HG03139 (cell line): ENCODE data around the gene MYH13.

Experiments
- ATAC-seq: cut with Tn5 transposase; IDR thresholded peaks from one replicate; pipeline ENCODE4 v1.9.1; 2021; ENCODE audit not compliant: unreplicated experiment

The MYH13 gene

DNA sequence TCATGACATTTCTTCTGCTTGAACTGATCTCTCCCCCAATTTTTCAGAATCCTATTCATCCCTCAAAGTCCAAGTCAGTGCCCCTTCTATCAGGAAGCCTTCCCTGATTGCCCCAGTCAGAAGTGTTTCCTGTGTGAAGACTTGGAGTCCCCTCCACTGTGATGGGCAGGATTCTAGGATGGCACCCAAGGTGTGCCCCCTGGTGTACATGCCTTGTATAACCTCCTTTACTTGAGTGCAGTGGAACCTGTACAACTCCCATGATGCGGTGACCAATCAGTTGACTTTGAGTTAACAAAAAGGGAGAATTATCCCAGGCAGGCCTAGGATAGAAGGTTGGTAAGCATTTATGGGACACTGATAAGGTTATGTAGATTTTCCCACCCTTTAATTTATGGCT lies 23.4 kb downstream of the MYH13 start:
- no peak for ATAC-seq

DNA sequence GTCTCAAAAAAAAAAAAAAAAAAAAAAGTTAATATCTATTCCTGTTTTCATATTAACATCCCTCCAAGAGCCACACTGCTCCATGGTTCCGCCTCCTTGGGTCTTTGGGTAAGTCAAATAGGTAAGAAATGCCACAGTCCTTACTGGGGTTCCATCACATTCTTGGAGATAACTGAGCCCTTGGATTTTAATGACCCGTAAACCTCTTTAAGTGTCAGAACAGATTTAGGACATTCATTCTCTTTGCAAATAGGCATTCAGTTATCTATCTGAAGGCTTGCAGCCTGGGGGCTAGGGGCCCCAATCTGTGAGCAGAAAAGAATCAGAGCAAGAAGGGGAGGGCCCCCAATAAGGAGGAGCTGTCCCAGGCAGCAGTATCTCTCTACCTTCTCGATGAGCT lies 28.0 kb downstream of the MYH13 start:
- no peak for ATAC-seq

DNA sequence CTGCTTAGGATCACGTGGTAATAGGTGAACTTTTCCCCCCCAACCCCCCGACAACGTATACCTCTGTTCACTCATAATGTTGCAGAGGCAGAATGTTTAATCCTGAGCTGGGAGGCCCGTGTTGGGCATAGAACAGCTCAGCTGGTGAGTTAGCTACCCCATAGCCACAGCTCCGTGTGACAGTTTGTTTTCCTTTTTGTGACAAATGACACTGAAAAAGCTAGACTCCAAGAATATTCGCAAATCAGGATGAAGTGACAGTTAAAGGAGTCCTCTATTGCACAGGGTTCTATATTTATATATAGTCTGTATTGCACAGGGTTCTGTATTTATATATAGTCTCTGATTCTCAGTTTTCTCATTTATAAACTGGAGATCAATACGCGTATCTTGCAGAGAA lies 33.8 kb downstream of the MYH13 start:
- ATAC-seq, result no peak

DNA sequence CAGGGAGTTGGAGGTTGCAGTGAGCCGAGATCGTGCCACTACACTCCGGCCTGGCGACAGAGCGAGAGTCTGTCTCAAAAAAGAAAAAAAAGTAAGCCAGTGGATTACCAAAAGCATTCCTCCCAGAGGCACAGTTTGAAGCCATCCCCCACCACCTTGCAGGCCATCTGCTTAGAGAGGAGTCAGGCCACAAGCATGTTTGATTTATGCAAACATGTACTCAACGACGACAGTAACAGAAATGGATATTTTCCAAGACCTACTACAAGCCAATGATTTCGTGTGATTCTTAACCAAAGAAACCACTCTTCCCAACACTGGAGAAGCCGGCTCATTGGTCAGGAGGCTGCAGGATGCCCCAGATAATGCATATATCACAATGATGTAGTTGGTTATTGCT lies 34.8 kb downstream of the MYH13 start:
- no peak for ATAC-seq

DNA sequence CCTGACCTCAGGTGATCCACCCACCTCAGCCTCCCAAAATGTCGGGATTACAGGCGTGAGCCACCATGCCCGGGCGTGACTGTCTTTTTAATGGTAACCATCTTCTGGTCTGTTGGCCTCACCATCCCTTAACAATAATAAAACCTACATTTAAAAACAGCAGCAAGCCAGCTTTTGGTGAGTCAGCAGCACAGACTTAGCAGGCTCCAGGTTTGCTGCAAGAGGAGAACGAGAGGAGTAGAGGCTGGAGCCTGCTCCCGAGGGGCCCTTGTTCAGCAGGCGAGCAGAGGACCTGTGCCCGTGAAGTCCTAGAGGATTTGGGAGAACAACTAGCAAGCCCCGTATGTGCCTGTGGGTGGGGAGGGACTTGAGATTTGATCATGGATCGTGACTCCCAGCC lies 35.7 kb downstream of the MYH13 start:
- no peak for ATAC-seq

DNA sequence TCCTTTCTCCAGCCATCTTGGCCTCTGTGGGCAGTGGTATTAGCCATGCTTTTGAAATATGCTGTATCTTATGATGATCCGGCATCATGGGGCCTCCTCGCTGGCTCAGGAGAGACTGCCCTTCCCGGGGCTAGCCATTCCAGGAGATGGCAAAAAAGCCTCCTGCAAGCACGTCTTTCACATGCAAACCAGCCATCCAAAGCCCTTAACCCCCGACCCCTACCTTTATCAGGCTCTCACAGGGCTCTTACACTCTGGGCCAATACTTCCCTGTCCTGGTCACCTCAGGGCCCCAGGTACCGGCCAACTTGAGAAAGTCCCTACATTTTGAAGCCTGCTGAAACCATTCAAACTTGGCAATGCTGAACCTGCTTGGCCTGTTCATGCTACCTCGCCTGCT lies 36.4 kb downstream of the MYH13 start:
- no peak for ATAC-seq

DNA sequence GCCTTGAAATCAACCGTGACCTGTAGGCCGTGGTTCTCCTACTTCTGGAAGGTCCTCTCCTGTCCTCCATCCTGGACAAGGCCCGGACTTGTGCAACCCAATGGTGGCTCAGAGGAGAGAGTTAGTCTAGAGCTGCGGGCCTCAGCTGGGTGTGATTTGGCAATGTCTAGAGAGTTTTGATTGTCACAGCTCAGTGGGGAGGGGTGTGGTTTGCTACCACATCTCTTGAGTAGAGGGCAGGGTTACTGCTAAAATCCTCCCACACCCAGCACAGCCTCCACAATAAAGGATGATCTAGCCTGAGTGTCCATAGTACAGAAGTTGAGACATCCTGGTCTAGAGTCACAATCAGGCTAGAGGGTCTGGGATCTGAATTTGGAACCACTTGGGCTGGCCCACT lies 40.3 kb downstream of the MYH13 start:
- no peak for ATAC-seq

DNA sequence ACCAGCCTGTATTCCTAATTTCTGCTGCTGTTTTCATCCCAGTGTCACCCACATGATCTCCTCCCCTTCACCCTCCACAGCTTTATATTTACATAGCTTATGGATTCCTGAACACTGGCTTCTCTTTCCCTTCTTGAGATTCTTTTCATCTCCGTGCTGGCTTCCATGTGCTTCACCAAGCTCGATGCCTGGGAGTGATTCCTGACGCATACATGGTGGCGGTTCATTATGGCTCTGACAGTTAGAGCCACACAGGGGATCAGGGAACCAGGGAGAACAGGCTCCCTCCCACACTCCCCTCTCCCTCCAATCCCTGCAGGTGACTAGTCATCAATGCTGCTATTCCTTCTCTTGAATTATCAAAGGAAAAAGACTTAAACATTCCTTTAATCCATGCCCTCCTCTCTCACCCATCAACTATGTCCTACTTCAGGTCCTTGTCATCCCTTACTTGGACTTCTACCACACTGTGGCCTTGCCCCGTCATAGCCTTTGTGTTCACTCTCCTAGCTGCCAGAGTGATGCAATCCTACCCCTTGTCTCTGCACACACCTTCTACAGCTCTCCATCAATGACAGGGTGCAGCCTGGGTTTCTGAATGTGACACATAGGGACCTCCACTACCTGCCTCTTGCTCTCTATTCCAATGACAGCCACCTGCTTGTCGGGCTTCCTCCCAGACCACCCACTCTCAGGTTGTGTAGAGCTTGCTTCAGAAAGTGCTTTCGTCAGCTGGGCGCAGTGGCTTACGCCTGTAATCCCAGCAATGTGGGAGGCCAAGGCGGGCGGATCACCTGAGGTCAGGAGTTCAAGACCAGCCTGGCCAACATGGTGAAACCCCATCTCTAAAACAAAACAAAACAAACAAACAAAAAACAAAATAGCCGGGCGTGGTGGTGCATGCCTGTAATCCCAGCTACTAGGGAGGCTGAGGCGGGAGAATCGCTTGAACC lies 43.6 kb downstream of the MYH13 start:
- ATAC-seq, result no peak

DNA sequence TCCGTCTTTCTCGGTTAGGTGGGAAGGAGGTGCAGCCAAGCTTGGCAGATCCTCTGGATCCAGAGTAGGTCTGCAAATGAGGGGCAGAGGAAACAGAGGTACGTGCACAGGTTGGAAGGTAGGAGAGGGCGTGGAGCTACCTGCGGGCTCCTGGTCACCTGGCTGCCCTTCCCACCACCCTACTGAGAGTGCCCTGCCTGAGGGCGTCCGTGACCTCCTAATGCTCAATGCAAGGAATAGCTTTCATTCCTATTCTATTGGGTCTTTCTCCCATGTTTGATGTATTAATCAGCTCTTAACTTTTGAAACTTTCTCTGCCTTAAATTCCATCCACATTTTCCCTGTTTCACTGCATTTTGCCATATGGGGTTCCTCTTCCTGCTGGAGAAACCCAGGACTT lies 44.6 kb downstream of the MYH13 start:
- ATAC-seq, result no peak

DNA sequence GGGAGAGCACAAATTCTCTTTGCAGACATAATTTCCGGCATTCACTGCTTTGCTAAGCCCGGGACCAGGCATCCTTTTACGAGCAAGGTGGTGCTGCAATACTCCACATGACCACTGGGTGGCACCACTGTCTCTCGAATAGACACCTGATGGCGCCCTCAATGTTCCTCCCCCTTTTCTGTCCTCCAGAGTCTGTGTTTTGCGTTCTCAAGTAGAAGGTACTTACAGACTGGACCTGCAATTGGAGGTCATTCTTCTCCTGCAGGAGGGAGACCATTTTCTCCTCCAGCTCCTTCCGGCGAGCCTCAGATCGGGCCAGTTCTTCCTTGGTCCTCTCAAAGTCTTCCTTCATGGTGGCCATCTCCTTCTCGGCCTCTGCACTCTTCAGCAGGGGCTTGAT lies 45.2 kb downstream of the MYH13 start:
- ATAC-seq, result peak; percentile 55

DNA sequence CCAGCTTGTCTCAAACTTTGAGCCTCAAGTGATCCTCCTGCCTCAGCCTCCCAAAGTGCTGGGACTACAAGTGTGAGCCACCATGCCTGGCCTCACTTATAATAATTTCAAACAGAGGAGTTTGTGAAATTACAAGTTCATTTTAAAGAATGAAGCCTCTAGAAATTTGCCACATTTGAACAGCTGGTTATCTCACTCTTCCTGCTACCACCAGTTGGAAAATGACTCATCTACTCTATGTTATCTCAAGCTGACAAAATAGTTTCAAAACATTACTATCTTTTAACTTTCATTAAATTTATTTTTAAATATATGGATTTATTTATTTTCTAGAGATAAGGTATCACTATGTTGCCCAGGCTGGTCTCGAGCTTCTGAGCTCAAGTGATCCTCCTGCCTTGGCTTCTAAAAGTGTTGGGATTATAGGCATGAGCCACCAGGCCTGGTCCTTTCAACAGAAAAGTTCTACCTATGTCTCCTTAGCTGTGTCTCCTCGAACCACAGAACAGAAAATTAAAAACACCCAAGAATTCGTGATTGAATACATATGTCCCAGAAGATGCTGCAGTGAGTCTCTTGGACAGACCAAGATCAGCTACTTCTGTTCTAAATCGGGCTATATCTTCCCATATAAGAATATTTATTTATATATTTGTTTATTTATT lies 47.6 kb downstream of the MYH13 start:
- ATAC-seq, result no peak

DNA sequence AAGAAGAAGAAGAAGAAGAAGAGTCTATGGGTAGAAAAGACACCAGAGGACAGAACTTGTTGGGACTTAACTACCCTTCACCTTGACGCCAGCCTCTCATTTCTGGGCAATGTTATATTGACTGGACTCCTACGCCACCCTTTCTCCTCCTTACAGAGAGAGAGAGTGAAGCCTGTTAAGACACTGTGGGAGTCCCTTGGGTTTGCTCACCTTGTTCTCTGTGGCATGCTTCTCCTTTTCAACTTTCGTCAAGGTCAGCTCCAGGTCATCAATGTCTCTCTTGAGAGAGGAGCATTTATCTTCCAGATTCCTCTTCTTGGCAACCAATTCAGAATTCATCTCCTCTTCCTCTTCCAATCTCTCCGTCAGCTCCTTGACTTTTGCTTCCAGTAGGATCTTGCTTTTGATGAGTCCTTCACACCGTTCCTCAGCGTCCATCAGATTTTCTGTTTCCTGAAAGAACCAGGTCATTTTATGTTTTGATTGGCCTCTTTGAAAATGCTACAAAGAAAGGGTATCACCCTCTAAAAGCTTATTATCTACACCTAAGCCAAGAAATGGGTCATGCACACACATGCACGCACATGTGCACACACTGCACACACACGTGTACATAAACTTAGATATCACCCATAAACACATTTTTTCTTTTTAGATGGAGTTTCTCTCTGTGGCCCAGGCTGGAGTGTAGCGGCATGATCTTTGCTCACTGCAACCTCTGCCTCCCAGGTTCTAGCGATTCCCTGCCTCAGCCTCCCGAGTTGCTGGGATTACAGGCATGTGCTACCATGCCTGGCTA lies 48.8 kb downstream of the MYH13 start:
- ATAC-seq, result no peak

DNA sequence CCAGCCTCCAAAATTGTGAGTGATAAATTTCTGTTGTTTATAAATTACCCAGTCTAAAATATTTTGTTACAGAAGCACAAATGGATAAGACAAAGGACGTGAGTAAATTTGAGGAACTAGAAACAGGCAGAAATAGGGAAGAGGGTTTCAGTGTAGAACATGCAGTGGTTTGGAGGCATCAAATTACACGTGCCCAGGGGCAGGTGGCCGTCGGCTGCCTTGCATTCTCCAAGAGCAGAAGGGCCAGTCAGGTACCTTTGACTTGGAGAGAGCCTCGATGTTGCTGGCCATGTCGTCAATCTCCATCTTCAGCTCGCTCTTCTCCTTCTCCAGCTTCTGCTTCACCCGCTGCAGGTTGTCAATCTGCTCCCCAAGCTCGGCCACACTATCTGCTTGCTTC lies 54.3 kb downstream of the MYH13 start:
- no peak for ATAC-seq

DNA sequence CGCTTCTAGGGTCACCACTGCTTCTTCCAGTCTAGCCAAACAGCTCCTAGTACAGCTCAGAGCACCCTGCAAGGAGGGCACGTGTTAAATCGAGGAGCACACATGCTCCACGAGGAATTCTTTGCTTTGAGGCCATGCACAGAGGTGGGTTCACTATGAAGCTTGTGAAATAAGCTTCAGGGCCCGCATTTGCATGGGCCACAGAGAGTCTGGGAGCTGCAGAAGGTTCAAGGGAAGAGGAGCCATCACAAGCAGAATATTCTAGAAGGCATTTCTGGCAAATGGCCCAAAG lies 55.3 kb downstream of the MYH13 start:
- ATAC-seq, result no peak

DNA sequence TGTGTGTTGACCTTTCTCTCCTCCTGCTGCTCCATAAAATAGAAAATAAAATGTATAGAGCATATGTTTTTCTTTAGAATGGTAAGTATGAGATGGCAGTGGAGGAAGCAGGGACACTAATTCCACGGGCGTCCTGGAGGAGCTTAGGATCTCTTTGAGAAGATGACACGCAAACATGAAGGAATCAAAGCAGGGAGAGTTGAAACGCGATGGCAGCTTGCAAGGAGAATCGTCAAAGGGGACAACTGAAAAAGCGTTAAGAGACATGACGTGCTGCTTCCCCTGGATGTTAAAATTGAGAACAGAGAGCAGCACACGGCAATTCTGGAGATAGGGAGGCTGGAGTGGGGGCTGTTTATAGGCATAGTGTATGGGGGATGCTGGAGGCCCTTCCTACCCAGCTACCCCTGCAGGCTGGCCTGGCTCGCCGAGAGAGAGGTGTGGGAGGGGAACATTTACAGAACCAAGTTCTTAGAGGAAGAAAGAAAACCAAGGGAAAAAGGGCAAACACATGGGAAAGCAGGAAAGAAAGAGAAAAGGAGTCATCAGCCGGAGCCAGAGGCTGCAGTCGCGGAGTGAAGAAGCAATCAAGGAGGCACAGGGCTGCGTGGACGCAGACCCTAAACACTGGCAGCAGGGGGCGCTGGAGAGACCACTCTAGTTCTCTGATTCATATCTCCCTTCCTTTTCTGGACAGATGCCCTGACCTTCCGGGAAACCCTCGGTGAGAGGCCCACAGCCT lies 55.8 kb downstream of the MYH13 start:
- peak; percentile 72 for ATAC-seq

DNA sequence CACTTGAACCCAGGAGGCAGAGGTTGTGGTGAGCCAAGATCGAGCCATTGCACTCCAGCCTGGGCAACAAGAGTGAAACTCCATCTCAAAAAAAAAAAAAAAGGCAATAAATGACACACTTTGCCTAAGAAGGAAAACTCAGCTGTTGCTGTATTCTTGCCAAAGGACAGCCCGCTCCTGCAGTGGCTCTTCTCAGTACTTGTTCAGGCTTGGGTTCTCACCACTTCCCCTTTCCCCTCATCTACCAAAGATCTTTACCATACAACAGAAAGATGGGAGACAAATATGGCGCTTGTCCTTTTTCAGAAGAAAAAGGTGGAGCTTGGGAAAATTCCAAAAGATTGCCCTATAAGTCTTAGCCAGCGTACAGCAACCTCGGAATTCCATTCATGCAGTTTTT lies 58.5 kb downstream of the MYH13 start:
- ATAC-seq, result no peak

DNA sequence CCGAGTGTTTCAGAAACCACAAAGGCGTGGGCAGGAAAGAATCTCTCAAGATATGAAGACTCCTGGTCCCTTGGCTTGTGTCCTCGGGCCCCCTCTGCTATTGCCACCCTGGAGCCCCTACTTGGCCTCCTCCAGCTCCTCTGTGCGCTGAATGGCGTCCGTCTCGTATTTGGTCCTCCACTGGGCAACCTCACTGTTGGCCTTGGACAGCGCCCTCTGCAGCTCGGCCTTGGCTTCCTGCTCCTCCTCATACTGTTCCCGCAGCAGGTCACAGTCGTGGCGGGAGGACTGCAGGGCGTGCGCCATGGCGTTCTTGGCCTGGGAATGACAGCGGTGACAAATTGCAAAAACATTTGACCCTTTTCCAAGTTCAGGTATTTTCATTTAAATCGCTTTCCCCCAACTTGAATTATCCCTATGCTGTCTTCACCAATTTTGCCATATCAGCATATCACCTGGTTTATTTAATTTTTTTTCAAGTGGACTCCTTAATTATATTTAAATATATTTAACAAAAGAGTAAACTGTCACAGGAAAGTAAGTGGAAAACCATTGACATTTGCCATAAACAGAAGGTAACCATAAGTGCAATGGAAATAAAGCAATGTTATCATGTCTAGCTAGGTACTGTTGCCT lies 59.7 kb downstream of the MYH13 start:
- ATAC-seq, result no peak

DNA sequence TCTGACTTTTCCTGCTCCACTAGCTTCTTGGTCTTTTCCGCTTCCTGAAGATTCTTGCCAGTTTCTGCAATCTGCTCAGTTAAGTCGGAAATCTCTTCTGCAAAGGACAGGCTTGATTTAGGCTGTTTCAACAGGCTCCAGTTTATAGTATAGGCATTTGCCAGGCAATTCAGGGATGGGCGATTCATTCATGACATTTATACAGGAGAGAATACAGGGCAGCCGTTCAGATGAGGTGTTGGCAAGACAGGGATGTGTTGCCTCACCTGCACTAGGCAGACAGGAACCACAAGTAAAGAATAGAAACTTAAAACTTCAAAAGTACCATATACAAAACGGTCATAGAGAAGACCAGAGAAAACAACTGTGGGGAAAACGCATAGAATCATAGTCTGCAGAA lies 61.7 kb downstream of the MYH13 start:
- no peak for ATAC-seq

DNA sequence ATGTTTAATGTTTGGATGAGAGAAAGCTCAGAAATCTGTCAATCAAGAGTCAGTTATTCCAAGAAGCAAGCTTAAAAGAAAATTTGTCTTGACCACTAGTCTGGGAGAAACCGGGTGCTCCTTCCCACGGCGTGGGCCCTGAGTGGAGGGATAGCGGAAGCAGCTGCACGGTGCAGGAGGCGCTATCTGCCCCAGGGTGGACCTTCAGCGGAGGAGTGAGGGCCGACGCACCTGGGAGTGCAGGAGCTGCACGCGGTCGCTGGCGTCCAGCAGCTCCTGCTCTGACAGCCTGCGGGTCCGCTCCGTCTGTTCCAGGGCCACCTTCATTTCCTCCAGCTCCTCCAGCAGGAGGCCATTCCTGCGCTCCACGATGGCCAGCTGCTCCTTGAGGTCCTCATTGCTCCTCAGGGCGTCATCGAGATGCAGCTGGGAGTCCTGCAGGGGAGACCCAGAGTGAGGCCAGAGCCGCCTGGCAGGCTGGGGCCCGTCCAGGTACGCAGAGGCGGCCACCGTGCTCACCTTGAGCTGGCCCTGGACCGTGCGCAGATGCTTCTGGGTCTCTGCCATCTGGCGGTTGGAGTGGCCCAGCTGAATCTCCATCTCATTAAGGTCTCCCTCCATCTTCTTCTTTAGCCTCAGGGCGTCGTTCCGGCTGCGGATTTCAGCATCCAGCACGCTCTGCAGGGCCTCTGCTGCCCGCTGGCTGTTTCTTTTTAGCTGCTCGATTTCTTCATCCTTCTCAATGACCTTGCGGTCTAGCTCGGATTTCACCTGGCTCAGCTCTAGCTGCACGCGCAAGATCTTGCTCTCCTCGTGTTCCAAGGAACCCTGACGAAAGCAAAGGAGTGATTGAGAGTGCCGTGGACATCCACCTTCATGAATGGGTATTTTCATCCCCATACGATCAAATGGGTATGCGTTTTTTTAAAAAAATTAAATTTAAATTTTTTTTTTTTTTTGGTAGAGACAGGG lies 63.5 kb downstream of the MYH13 start:
- ATAC-seq, result no peak

DNA sequence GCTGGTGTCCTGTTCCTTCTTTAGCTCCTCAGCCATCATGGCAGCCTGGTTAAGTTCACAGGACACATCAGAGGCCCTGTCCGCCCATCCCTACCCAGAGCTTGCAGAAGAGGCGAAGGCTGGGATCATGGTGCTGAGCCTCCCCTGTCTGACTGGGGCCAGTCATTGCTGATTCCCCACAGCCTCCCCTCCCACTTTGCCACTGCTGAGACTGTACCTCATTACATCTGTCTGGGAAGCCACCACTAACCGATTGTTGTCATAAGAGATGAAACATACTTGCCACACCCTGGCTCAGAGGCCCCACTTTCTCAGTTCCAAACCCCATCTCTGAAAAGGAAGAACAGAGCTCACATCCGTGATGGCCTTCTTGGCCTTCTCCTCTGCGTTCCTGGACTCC lies 66.2 kb downstream of the MYH13 start:
- no peak for ATAC-seq
